IMR-90 (cell line): Measurements from ENCODE around the gene SENP6. TPM values are rescaled to one million over a fixed set of nuclear protein-coding genes. Genes with fewer than 3 reads are reported as not detected.

ENCODE experiments used
- ATAC-seq: fragments of 200-7000 bp; cut with Tn5 transposase; 2 replicates; pipeline ENCODE4 v1.9.1; 2020; ENCODE audit warnings: low read depth, mild to moderate bottlenecking, moderate library complexity
- BruUV-seq: library from RNA; stranded (reverse); fragments of 400-500 nt; replicated peaks from 2 replicates; lab custom pipeline; 2021; lab: Mats Ljungman, UMichigan
- CTCF ChIA-PET: fragments of 300-600 bp; formaldehyde crosslinking; extraction: SDS; loops from one replicate; lab custom pipeline; 2021; ENCODE audit warnings: antibody characterized with exemption; lab: Yijun Ruan, JAX
- POLR2A ChIA-PET: fragments of 300-600 bp; sonication (Branson Sonifier 250); formaldehyde crosslinking; loops from one replicate; lab custom pipeline; 2022; ENCODE audit warnings: antibody characterized with exemption; ENCODE audit not compliant: unreplicated experiment; lab: Charles Lee
- DNase-seq: peaks from one replicate; pipeline ENCODE4 v3.0.0; 2013
- H2AFZ ChIP-seq: replicated peaks from 2 replicates; pipeline ENCODE3; 2013; ENCODE audit warnings: low read length, mild to moderate bottlenecking; ENCODE audit not compliant: poor library complexity
- H2AK5ac ChIP-seq: 2 replicates; pipeline ENCODE4 v1.6.1; 2013; ENCODE audit warnings: low read depth, low read length, inconsistent platforms
- H2AK9ac ChIP-seq: replicated peaks from 2 replicates; pipeline ENCODE3; 2013; ENCODE audit warnings: mild to moderate bottlenecking, low read depth, low read length, moderate library complexity; ENCODE audit not compliant: poor library complexity
- H2BK120ac ChIP-seq: 2 replicates; pipeline ENCODE4 v1.6.1; 2013; ENCODE audit warnings: low read depth, low read length, inconsistent platforms
- H2BK15ac ChIP-seq: 3 replicates; pipeline ENCODE4 v1.6.1; 2013; ENCODE audit warnings: low read depth, low read length, inconsistent platforms
- H2BK20ac ChIP-seq: 2 replicates; pipeline ENCODE4 v1.6.1; 2013; ENCODE audit warnings: low read depth, mild to moderate bottlenecking, inconsistent platforms, low read length, moderate library complexity
- H2BK5ac ChIP-seq: 2 replicates; pipeline ENCODE4 v1.6.1; 2013; ENCODE audit warnings: mild to moderate bottlenecking, low read depth, low read length, inconsistent platforms; ENCODE audit not compliant: poor library complexity, severe bottlenecking
- H3K14ac ChIP-seq: replicated peaks from 2 replicates; pipeline ENCODE4 v1.6.1; 2013; ENCODE audit warnings: low read depth, low read length, inconsistent platforms
- H3K18ac ChIP-seq: 2 replicates; pipeline ENCODE4 v1.6.1; 2013; ENCODE audit warnings: low read depth, low read length, control low read depth
- H3K23ac ChIP-seq: 2 replicates; pipeline ENCODE4 v1.6.1; 2013; ENCODE audit warnings: low read depth, low read length, inconsistent platforms
- H3K27ac ChIP-seq: 2 replicates; pipeline ENCODE4 v1.5.1; 2013; ENCODE audit warnings: mild to moderate bottlenecking, control low read depth, low read length; ENCODE audit not compliant: insufficient read depth
- H3K27me3 ChIP-seq: 2 replicates; pipeline ENCODE4 v1.6.1; 2013; ENCODE audit warnings: low read length; ENCODE audit not compliant: control insufficient read depth, insufficient read depth
- H3K36me3 ChIP-seq: 2 replicates; pipeline ENCODE4 v1.6.1; 2013; ENCODE audit warnings: low read length, mixed read lengths; ENCODE audit not compliant: control insufficient read depth, insufficient read depth
- H3K4ac ChIP-seq: 2 replicates; pipeline ENCODE4 v1.6.1; 2013; ENCODE audit warnings: low read depth, low read length, inconsistent platforms
- H3K4me1 ChIP-seq: 2 replicates; pipeline ENCODE4 v1.6.1; 2013; ENCODE audit warnings: low read length, mixed read lengths; ENCODE audit not compliant: control insufficient read depth, insufficient read depth
- H3K4me2 ChIP-seq: 2 replicates; pipeline ENCODE4 v1.6.1; 2013; ENCODE audit warnings: low read depth, mild to moderate bottlenecking, control low read depth, low read length, moderate library complexity
- H3K4me3 ChIP-seq: 2 replicates; pipeline ENCODE4 v1.5.1; 2013; ENCODE audit warnings: low read depth, mild to moderate bottlenecking, control low read depth, low read length, moderate library complexity; ENCODE audit not compliant: insufficient read depth
- H3K56ac ChIP-seq: 2 replicates; pipeline ENCODE4 v1.6.1; 2013; ENCODE audit warnings: low read length, inconsistent platforms; ENCODE audit not compliant: insufficient read depth; ENCODE audit errors: extremely low read depth
- H3K79me1 ChIP-seq, 2 experiments: 2 replicates each; pipeline ENCODE4 v1.6.1; 2013; ENCODE audit warnings: low read length in 2 of 2, inconsistent platforms in 1 of 2, low read depth in 1 of 2
- H3K9ac ChIP-seq: 2 replicates; pipeline ENCODE4 v1.6.1; 2013; ENCODE audit warnings: low read depth, low read length, control low read depth
- H3K9me1 ChIP-seq: 2 replicates; pipeline ENCODE4 v1.6.1; 2013; ENCODE audit warnings: low read length, inconsistent platforms; ENCODE audit not compliant: insufficient read depth
- H3K9me3 ChIP-seq: 2 replicates; pipeline ENCODE4 v1.6.1; 2013; ENCODE audit warnings: low read length; ENCODE audit not compliant: control insufficient read depth, insufficient read depth
- H4K20me1 ChIP-seq: 2 replicates; pipeline ENCODE4 v1.6.1; 2013; ENCODE audit warnings: low read length, inconsistent platforms; ENCODE audit not compliant: insufficient read depth
- H4K5ac ChIP-seq: 2 replicates; pipeline ENCODE4 v1.6.1; 2013; ENCODE audit warnings: mild to moderate bottlenecking, low read depth, low read length, control low read depth
- H4K8ac ChIP-seq, 2 experiments: 2 replicates each; pipeline ENCODE4 v1.6.1; 2013; ENCODE audit warnings: low read depth in 2 of 2, low read length in 2 of 2, control low read depth in 1 of 2, inconsistent platforms in 1 of 2
- H4K91ac ChIP-seq: 2 replicates; pipeline ENCODE4 v1.6.1; 2013; ENCODE audit warnings: low read depth, low read length, inconsistent platforms; ENCODE audit not compliant: insufficient read depth
- BHLHE40 ChIP-seq: fragments of 150-350 bp; IDR thresholded peaks from 2 replicates; pipeline ENCODE4 v1.6.1; 2016; ENCODE audit warnings: mild to moderate bottlenecking, low read depth, low read length
- CEBPB ChIP-seq: IDR thresholded peaks from 2 replicates; pipeline ENCODE4 v1.6.1; 2012; ENCODE audit warnings: low read depth, low read length, improper control_type of control experiment
- CHD1 ChIP-seq: IDR thresholded peaks from 2 replicates; pipeline ENCODE4 v1.6.1; 2012; ENCODE audit warnings: low read depth, low read length, improper control_type of control experiment
- MXI1 ChIP-seq: IDR thresholded peaks from 2 replicates; pipeline ENCODE4 v1.6.1; 2012; ENCODE audit warnings: low read depth, mild to moderate bottlenecking, low read length, moderate library complexity, borderline replicate concordance
- POLR2A ChIP-seq: IDR thresholded peaks from 2 replicates; pipeline ENCODE4 v1.6.1; 2012; ENCODE audit warnings: mild to moderate bottlenecking, low read depth, low read length
- RAD21 ChIP-seq: IDR thresholded peaks from 2 replicates; pipeline ENCODE4 v1.6.1; 2012; ENCODE audit warnings: low read length, improper control_type of control experiment
- RFX5 ChIP-seq: IDR thresholded peaks from 2 replicates; pipeline ENCODE4 v1.8.0; 2012; ENCODE audit warnings: low read depth, mild to moderate bottlenecking, low read length, moderate library complexity
- SMC3 ChIP-seq: fragments of 150-350 bp; IDR thresholded peaks from 2 replicates; pipeline ENCODE4 v1.6.1; 2016; ENCODE audit warnings: low read depth, mild to moderate bottlenecking, antibody characterized with exemption, low read length, moderate library complexity
- WGBS, 2 experiments: methylation state at CpG; one replicate each; pipeline versions ENCODE4 v1.1.5 to v1.1.7; 2013; ENCODE audit warnings: missing lambda C conversion rate in 2 of 2; ENCODE audit not compliant: insufficient read length in 1 of 2; ENCODE audit errors: extremely low coverage in 2 of 2; 5-methylcytosine and 5-hydroxymethylcytosine counted together
- dilution Hi-C: fragments of 300-500 bp; cut with HindIII; formaldehyde crosslinking; loops from one replicate; pipeline ENCODE4 v1.14.3; 2018; ENCODE audit warnings: low sequenced_read_pairs; ENCODE audit not compliant: unreplicated experiment
- in situ Hi-C: fragments of 300-500 bp; cut with MboI; formaldehyde crosslinking; loops from 3 replicates; pipeline ENCODE4 v1.14.3; 2019; ENCODE audit warnings: low sequenced_read_pairs, inconsistent platforms, mixed read lengths
- intact Hi-C: fragments of 100-400 bp; cut with micrococcal nuclease; formaldehyde crosslinking; loops from 2 replicates; pipeline ENCODE4 v1.10.0; 2022
- polyA plus RNA-seq, 3 experiments: library from polyadenylated mRNA; depleted of rRNA; stranded (reverse); fragments of >200 nt; gene quantifications; 2 replicates each; pipeline ENCODE4 v1.2.3, GENCODE V29; 2012; ENCODE audit warnings: low replicate concordance in 1 of 3
- total RNA-seq: library from RNA; depleted of rRNA; stranded (reverse); fragments of >200 nt; gene quantifications from 2 replicates; pipeline ENCODE4 v1.2.3, GENCODE V29; 2012

Gene SENP6
- total and polyA plus RNA-seq, 2 of the 4 experiments (the other 2 are of a cell fraction): 23.1 to 25.8 TPM

DNA sequence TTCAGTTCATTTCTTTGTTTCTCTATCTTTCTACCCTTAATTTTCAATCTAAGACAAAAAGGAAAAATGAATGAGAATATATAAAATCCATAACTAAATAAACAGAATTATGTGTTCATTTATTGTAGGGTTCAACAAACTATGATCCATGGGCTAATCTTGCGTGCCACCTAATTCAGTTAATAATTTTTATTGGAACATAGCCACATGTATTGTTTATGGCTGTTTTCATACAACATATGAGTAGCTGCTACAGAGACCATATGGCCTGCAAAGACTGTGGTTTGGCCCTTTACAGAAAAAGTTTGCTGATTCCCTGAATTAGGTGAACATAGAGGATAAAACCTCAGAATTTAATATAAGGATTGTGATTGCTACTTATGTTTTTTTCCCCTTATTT lies 21.8 kb downstream of the SENP6 start:
- no peak overlapping the region for H2BK120ac ChIP-seq
- TF ChIP-seq MXI1: no peak
- TF ChIP-seq BHLHE40: no peak
- TF ChIP-seq CHD1: no peak
- TF ChIP-seq SMC3: no peak
- TF ChIP-seq RFX5: no peak
- no peak for TF ChIP-seq CEBPB
- no peak for TF ChIP-seq POLR2A
- no peak for TF ChIP-seq RAD21
- ChIA-PET POLR2A (no interaction called here), CTCF (no interaction called here)
- H3K4me1 ChIP-seq: peaks cover 7% of the 10 kb centered on the region
- no peak overlapping the region for H3K4ac ChIP-seq
- DNase-seq (no peak), ATAC-seq (no peak)
- H2AK5ac ChIP-seq: no peak overlapping the region
- H2AK9ac ChIP-seq: no peak overlapping the region
- no TSS peak for BruUV-seq
- peaks cover 3% of the 10 kb centered on the region; the same call in 1 of the 2 replicates for H3K9me1 ChIP-seq
- H4K20me1 ChIP-seq: peaks cover 33% of the 10 kb centered on the region
- intact Hi-C loops: no loop called here
- H3K9ac ChIP-seq: no peak overlapping the region
- no peak overlapping the region for H4K91ac ChIP-seq
- no peak overlapping the region for H3K27ac ChIP-seq
- peaks cover 21 to 37% of the 10 kb centered on the region in 2 experiments for H3K79me1 ChIP-seq
- H3K4me2 ChIP-seq: no peak overlapping the region
- no peak overlapping the region for H2BK5ac ChIP-seq
- no peak overlapping the region for H3K56ac ChIP-seq
- H2AFZ ChIP-seq: no peak overlapping the region
- WGBS, 2 experiments: no CpG with 5 or more reads among the region's 1 CpG
- in situ Hi-C loops: no loop called here
- H3K27me3 ChIP-seq: no peaks in the 10 kb centered on the region
- no peak overlapping the region for H2BK15ac ChIP-seq
- H4K5ac ChIP-seq: no peak overlapping the region
- no peak overlapping the region for H3K23ac ChIP-seq
- no peak overlapping the region; a peak in 1 of 4 replicates for H4K8ac ChIP-seq
- dilution Hi-C loops: no loop called here
- H3K9me3 ChIP-seq: no peaks in the 10 kb centered on the region
- no peak overlapping the region for H3K4me3 ChIP-seq
- H3K14ac ChIP-seq: no peak overlapping the region
- no peak overlapping the region for H2BK20ac ChIP-seq
- H3K36me3 ChIP-seq: peaks cover 15% of the 10 kb centered on the region
- H3K18ac ChIP-seq: no peak overlapping the region
